GM12878 (cell line): ENCODE measurements around the gene HMGN1. TPM values are rescaled to one million over a fixed set of nuclear protein-coding genes. Genes with fewer than 3 reads are reported as not detected.

Experiments
- BCL11A ChIP-seq: IDR thresholded peaks from 2 replicates; pipeline ENCODE4 v1.6.1; 2011; ENCODE audit warnings: low read depth, low read length
- BHLHE40 ChIP-seq, 2 experiments: fragments of 450-650 bp in 1 of 2; IDR thresholded peaks; 2 replicates each; pipeline ENCODE4 v1.6.1; 2011 to 2017; ENCODE audit warnings: low read depth in 2 of 2, borderline replicate concordance in 1 of 2, improper control_type of control experiment in 1 of 2, low read length in 1 of 2, mild to moderate bottlenecking in 1 of 2
- BRCA1 ChIP-seq: IDR thresholded peaks from 2 replicates; pipeline ENCODE4 v1.6.1; 2011; ENCODE audit warnings: low read depth, low read length, improper control_type of control experiment
- CBX3 ChIP-seq: fragments of 200-600 bp; sonication (generic); IDR thresholded peaks from 2 replicates; pipeline ENCODE4 v1.6.1; 2016; ENCODE audit warnings: low read depth, borderline replicate concordance
- DPF2 ChIP-seq: fragments of 450-650 bp; IDR thresholded peaks from 2 replicates; pipeline ENCODE4 v1.6.1; 2017; ENCODE audit warnings: mild to moderate bottlenecking
- EP300 ChIP-seq, 2 experiments: fragments of 150-350 bp in 1 of 2; IDR thresholded peaks; 2 replicates each; pipeline ENCODE4 v1.6.1; 2011 to 2012; ENCODE audit warnings: low read depth in 2 of 2, low read length in 2 of 2, borderline replicate concordance in 1 of 2, improper control_type of control experiment in 1 of 2, inconsistent platforms in 1 of 2; ENCODE audit not compliant: control insufficient read depth in 1 of 2
- ESRRA ChIP-seq: IDR thresholded peaks from 2 replicates; pipeline ENCODE4 v1.6.1; 2012; ENCODE audit warnings: mild to moderate bottlenecking, low read length, improper control_type of control experiment
- HDAC2 ChIP-seq: fragments of 200-600 bp; sonication (generic); IDR thresholded peaks from 2 replicates; pipeline ENCODE4 v1.6.1; 2017
- IKZF2 ChIP-seq, 2 experiments: fragments of 450-650 bp; IDR thresholded peaks; 2 replicates each; pipeline ENCODE4 v1.6.1; 2017; ENCODE audit warnings: mild to moderate bottlenecking in 2 of 2, moderate library complexity in 2 of 2
- IRF4 ChIP-seq: IDR thresholded peaks from 2 replicates; pipeline ENCODE4 v1.6.1; 2011; ENCODE audit warnings: low read depth, low read length
- MEF2A ChIP-seq: IDR thresholded peaks from 2 replicates; pipeline ENCODE4 v1.6.1; 2011; ENCODE audit warnings: low read depth, mild to moderate bottlenecking, low read length, moderate library complexity; ENCODE audit not compliant: insufficient read depth
- NR2C2 ChIP-seq: IDR thresholded peaks from 2 replicates; pipeline ENCODE4 v1.6.1; 2011; ENCODE audit warnings: borderline replicate concordance, low read depth; ENCODE audit not compliant: control insufficient read depth, insufficient read length
- RB1 ChIP-seq: fragments of 450-650 bp; formaldehyde crosslinking; IDR thresholded peaks from 2 replicates; pipeline ENCODE4 v1.6.1; 2017; ENCODE audit warnings: mild to moderate bottlenecking, borderline replicate concordance
- RELA ChIP-seq: fragments of 450-650 bp; IDR thresholded peaks from 2 replicates; pipeline ENCODE4 v1.8.0; 2014; ENCODE audit warnings: borderline replicate concordance; ENCODE audit not compliant: partially characterized antibody
- RUNX3 ChIP-seq: IDR thresholded peaks from 2 replicates; pipeline ENCODE4 v1.6.1; 2012; ENCODE audit warnings: low read length, inconsistent platforms
- SMAD1 ChIP-seq: fragments of 450-650 bp; IDR thresholded peaks from 2 replicates; pipeline ENCODE4 v1.6.1; 2018; ENCODE audit warnings: mild to moderate bottlenecking, low read depth; ENCODE audit not compliant: partially characterized antibody
- SP1 ChIP-seq: IDR thresholded peaks from one replicate; pipeline ENCODE4 v1.6.1; 2011; ENCODE audit warnings: low read depth, low read length
- STAT1 ChIP-seq: fragments of 450-650 bp; conservative IDR thresholded peaks from 2 replicates; pipeline ENCODE4 v1.6.1; 2014; ENCODE audit warnings: antibody characterized with exemption, mild to moderate bottlenecking
- TARDBP ChIP-seq: IDR thresholded peaks from 2 replicates; pipeline ENCODE4 v1.6.1; 2016; ENCODE audit warnings: borderline replicate concordance
- TCF3 ChIP-seq: IDR thresholded peaks from 2 replicates; pipeline ENCODE4 v1.6.1; 2012; ENCODE audit warnings: low read depth, mild to moderate bottlenecking, low read length, borderline replicate concordance; ENCODE audit not compliant: insufficient read depth
- USF2 ChIP-seq: IDR thresholded peaks from 2 replicates; pipeline ENCODE4 v1.6.1; 2011; ENCODE audit warnings: low read depth, low read length, improper control_type of control experiment, borderline replicate concordance
- polyA plus RNA-seq, 11 experiments: library from polyadenylated mRNA; depleted of rRNA in 4 of 11; unstranded in 6 of 11; stranded (reverse) in 5 of 11; fragments of >200 nt; fragmentation: Nextera tagmentation in 4 of 11; fragmentation: Illumina TruSeq in 1 of 11; extraction: Ambion mirVana in 4 of 11; extraction: Trizol in 1 of 11; gene quantifications; 1 replicate in 1 of 11; 2 replicates in 10 of 11; pipeline versions ENCODE4 v1.2.1 to v1.2.3, GENCODE V29; 2011 to 2016; ENCODE audit warnings: inconsistent platforms in 2 of 11, missing spikeins in 2 of 11, low read depth in 1 of 11
- total RNA-seq, 4 experiments: library from RNA; depleted of rRNA in 3 of 4; stranded (reverse); fragments of >200 nt in 3 of 4; fragmentation: Illumina TruSeq in 1 of 4; extraction: Trizol in 1 of 4; gene quantifications; 2 replicates each; pipeline versions ENCODE4 v1.2.1 to v1.2.3, GENCODE V29; 2013 to 2021
- TF ChIP-seq, protein P1 (sequence below): fragments of 450-650 bp; conservative IDR thresholded peaks from 2 replicates; pipeline ENCODE4 v1.6.1; 2017; ENCODE audit warnings: mild to moderate bottlenecking, moderate library complexity
- TF ChIP-seq, protein P2 (sequence below): fragments of 450-650 bp; formaldehyde crosslinking; IDR thresholded peaks from 2 replicates; pipeline ENCODE4 v1.4.0; 2020; ENCODE audit warnings: mild to moderate bottlenecking, moderate library complexity
- TF ChIP-seq, protein P3 (sequence below): fragments of 450-650 bp; IDR thresholded peaks from 2 replicates; pipeline ENCODE4 v1.6.1; 2017; ENCODE audit warnings: borderline replicate concordance

HMGN1 gene
- total and polyA plus RNA-seq, 10 of the 15 experiments (the other 5 are each of a cell fraction or from before 2014, with no cell fraction given), result 120 to 798 (median 396) TPM

GRCh38 chr21:39313571-39314142 lies 35.2 kb downstream of the HMGN1 start, which contains the start of gene BRWD1 (continued):
- TF ChIP-seq, protein P1, sequence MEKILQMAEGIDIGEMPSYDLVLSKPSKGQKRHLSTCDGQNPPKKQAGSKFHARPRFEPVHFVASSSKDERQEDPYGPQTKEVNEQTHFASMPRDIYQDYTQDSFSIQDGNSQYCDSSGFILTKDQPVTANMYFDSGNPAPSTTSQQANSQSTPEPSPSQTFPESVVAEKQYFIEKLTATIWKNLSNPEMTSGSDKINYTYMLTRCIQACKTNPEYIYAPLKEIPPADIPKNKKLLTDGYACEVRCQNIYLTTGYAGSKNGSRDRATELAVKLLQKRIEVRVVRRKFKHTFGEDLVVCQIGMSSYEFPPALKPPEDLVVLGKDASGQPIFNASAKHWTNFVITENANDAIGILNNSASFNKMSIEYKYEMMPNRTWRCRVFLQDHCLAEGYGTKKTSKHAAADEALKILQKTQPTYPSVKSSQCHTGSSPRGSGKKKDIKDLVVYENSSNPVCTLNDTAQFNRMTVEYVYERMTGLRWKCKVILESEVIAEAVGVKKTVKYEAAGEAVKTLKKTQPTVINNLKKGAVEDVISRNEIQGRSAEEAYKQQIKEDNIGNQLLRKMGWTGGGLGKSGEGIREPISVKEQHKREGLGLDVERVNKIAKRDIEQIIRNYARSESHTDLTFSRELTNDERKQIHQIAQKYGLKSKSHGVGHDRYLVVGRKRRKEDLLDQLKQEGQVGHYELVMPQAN, result peak; percentile 86
- no peak for TF ChIP-seq NR2C2
- TF ChIP-seq BRCA1, result peak; percentile 31; the same call in 1 of the 2 replicates
- no peak for TF ChIP-seq SMAD1
- peak; percentile 67; the same call in 1 of the 2 replicates for TF ChIP-seq TCF3
- TF ChIP-seq RB1, result peak; percentile 99
- TF ChIP-seq HDAC2, result no peak
- TF ChIP-seq, protein P2, sequence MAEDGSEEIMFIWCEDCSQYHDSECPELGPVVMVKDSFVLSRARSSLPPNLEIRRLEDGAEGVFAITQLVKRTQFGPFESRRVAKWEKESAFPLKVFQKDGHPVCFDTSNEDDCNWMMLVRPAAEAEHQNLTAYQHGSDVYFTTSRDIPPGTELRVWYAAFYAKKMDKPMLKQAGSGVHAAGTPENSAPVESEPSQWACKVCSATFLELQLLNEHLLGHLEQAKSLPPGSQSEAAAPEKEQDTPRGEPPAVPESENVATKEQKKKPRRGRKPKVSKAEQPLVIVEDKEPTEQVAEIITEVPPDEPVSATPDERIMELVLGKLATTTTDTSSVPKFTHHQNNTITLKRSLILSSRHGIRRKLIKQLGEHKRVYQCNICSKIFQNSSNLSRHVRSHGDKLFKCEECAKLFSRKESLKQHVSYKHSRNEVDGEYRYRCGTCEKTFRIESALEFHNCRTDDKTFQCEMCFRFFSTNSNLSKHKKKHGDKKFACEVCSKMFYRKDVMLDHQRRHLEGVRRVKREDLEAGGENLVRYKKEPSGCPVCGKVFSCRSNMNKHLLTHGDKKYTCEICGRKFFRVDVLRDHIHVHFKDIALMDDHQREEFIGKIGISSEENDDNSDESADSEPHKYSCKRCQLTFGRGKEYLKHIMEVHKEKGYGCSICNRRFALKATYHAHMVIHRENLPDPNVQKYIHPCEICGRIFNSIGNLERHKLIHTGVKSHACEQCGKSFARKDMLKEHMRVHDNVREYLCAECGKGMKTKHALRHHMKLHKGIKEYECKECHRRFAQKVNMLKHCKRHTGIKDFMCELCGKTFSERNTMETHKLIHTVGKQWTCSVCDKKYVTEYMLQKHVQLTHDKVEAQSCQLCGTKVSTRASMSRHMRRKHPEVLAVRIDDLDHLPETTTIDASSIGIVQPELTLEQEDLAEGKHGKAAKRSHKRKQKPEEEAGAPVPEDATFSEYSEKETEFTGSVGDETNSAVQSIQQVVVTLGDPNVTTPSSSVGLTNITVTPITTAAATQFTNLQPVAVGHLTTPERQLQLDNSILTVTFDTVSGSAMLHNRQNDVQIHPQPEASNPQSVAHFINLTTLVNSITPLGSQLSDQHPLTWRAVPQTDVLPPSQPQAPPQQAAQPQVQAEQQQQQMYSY, result no peak
- no peak for TF ChIP-seq BCL11A
- TF ChIP-seq ESRRA, result 0 out of 2 replicates have a peak, but pooled peaks have one; percentile 10
- peak; percentile 53 for TF ChIP-seq RUNX3
- TF ChIP-seq USF2, result no peak
- TF ChIP-seq RELA, result no peak
- TF ChIP-seq EP300 (IDR thresholded peaks at IDR 0.05; ENCODE audit: borderline replicate concordance in 1 of 2, control insufficient read depth in 1 of 2, low read depth in 2 of 2, low read length in 2 of 2), result 0 out of 4 replicates have a peak, but pooled peaks of 1 of the 2 experiments have one; percentile 4
- no peak for TF ChIP-seq IRF4
- no peak for TF ChIP-seq MEF2A
- TF ChIP-seq STAT1, result peak; percentile 100
- peak; percentile 97 for TF ChIP-seq DPF2
- TF ChIP-seq SP1, result no peak
- TF ChIP-seq IKZF2 (IDR thresholded peaks at IDR 0.05), result peak; percentile 75 to 78
- TF ChIP-seq, protein P3, sequence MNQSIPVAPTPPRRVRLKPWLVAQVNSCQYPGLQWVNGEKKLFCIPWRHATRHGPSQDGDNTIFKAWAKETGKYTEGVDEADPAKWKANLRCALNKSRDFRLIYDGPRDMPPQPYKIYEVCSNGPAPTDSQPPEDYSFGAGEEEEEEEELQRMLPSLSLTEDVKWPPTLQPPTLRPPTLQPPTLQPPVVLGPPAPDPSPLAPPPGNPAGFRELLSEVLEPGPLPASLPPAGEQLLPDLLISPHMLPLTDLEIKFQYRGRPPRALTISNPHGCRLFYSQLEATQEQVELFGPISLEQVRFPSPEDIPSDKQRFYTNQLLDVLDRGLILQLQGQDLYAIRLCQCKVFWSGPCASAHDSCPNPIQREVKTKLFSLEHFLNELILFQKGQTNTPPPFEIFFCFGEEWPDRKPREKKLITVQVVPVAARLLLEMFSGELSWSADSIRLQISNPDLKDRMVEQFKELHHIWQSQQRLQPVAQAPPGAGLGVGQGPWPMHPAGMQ, result no peak
- no peak for TF ChIP-seq CBX3
- peak; percentile 5 to 86; a peak in 2 of 4 replicates for TF ChIP-seq BHLHE40 (IDR thresholded peaks at IDR 0.05; ENCODE audit: borderline replicate concordance in 1 of 2, low read depth in 2 of 2, low read length in 1 of 2)
- TF ChIP-seq TARDBP, result peak; percentile 95
